GM12878 (cell line): ENCODE measurements around the gene PDIA4. TPM values are rescaled to one million over a fixed set of nuclear protein-coding genes. Genes with fewer than 3 reads are reported as not detected.
"Not testable (repeated sequence)": the region's sequence is repeated elsewhere in the genome, so short reads cannot be mapped to it uniquely, and the experiment has no call there.

ENCODE experiments used
- ATAC-seq: fragments of 200-7000 bp; cut with Tn5 transposase; 3 replicates; pipeline ENCODE4 v1.9.1; 2020; ENCODE audit warnings: mild to moderate bottlenecking, moderate library complexity
- BruUV-seq: library from RNA; stranded (reverse); fragments of 400-500 nt; replicated peaks from 2 replicates; lab custom pipeline; 2021; lab: Mats Ljungman, UMichigan
- CTCF ChIA-PET: fragments of 300-600 bp; sonication (Branson Sonifier 250); formaldehyde crosslinking; extraction: SDS; loops from one replicate; lab custom pipeline; 2021; ENCODE audit warnings: inconsistent platforms; lab: Yijun Ruan, JAX
- POLR2A ChIA-PET: fragments of 350-600 bp; formaldehyde crosslinking; extraction: SDS; loops from one replicate; lab custom pipeline; 2021; ENCODE audit warnings: inconsistent platforms; lab: Charles Lee
- RAD21 ChIA-PET: fragments of 300-600 bp; sonication (Branson Sonifier 250); formaldehyde crosslinking; loops from one replicate; lab custom pipeline; 2023; ENCODE audit warnings: antibody characterized with exemption; ENCODE audit not compliant: unreplicated experiment; lab: Charles Lee
- SMC1A ChIA-PET: fragments of 300-600 bp; sonication (Branson Sonifier 250); formaldehyde crosslinking; loops from one replicate; lab custom pipeline; 2023; ENCODE audit not compliant: unreplicated experiment, uncharacterized antibody; lab: Charles Lee
- DNase-seq: peaks from one replicate; pipeline ENCODE4 v3.0.0-alpha.2; 2011; ENCODE audit warnings: low read depth, low spot score
- FAIRE-seq: peaks from 3 replicates; lab custom pipeline; 2011; peaks lifted over from hg19 to GRCh38; lab: Jason Lieb, UNC
- H2AFZ ChIP-seq: 2 replicates; pipeline ENCODE4 v1.6.0; 2011; ENCODE audit warnings: low read depth, low read length, control low read depth; ENCODE audit not compliant: control insufficient read depth
- H3K27ac ChIP-seq: 2 replicates; pipeline ENCODE4 v1.5.1; 2011; ENCODE audit warnings: control low read depth; ENCODE audit not compliant: control insufficient read depth, insufficient read depth
- H3K27me3 ChIP-seq, 2 experiments: replicated peaks in 1 of 2; 2 replicates each; pipeline versions ENCODE4 v1.6.0 to v1.6.1; 2011; ENCODE audit warnings: low read length in 1 of 2; ENCODE audit not compliant: control insufficient read depth in 2 of 2, insufficient read depth in 2 of 2
- H3K36me3 ChIP-seq, 2 experiments: 2 replicates each; pipeline ENCODE4 v1.5.1; 2011; ENCODE audit warnings: low read length in 1 of 2; ENCODE audit not compliant: control insufficient read depth in 2 of 2, insufficient read depth in 2 of 2
- H3K4me1 ChIP-seq: 2 replicates; pipeline ENCODE4 v1.6.1; 2011; ENCODE audit warnings: mild to moderate bottlenecking, low read length, moderate library complexity, mixed read lengths; ENCODE audit not compliant: control insufficient read depth, insufficient read depth
- H3K4me2 ChIP-seq: 2 replicates; pipeline ENCODE4 v1.6.0; 2011; ENCODE audit warnings: control low read depth; ENCODE audit not compliant: control insufficient read depth, insufficient read depth
- H3K4me3 ChIP-seq: fragments of 200-600 bp; sonication (generic); 2 replicates; pipeline ENCODE4 v1.5.1; 2016
- H3K79me2 ChIP-seq: 2 replicates; pipeline ENCODE4 v1.6.0; 2011; ENCODE audit warnings: low read length; ENCODE audit not compliant: control insufficient read depth, insufficient read depth
- H3K9ac ChIP-seq: 2 replicates; pipeline ENCODE4 v1.8.0; 2011; ENCODE audit warnings: low read length, control low read depth, mixed read lengths; ENCODE audit not compliant: control insufficient read depth, insufficient read depth
- H3K9me3 ChIP-seq: replicated peaks from 3 replicates; pipeline ENCODE4 v1.5.1; 2011; ENCODE audit warnings: mild to moderate bottlenecking, low read length; ENCODE audit not compliant: control insufficient read depth, insufficient read depth
- H4K20me1 ChIP-seq: 2 replicates; pipeline ENCODE4 v1.6.0; 2011; ENCODE audit not compliant: control insufficient read depth, insufficient read depth
- BMI1 ChIP-seq: fragments of 450-650 bp; IDR thresholded peaks from 2 replicates; pipeline ENCODE4 v1.6.1; 2016; ENCODE audit warnings: mild to moderate bottlenecking, moderate library complexity, borderline replicate concordance
- E2F4 ChIP-seq: IDR thresholded peaks from 2 replicates; pipeline ENCODE4 v1.6.1; 2012; ENCODE audit warnings: low read depth, low read length, improper control_type of control experiment
- JUNB ChIP-seq: IDR thresholded peaks from 2 replicates; pipeline ENCODE4 v1.6.1; 2016; ENCODE audit warnings: antibody characterized with exemption, mild to moderate bottlenecking
- KAT2A ChIP-seq: conservative IDR thresholded peaks from 2 replicates; pipeline ENCODE4 v1.6.1; 2011; ENCODE audit warnings: low read depth, low read length; ENCODE audit not compliant: control insufficient read depth
- LARP7 ChIP-seq: fragments of 450-650 bp; IDR thresholded peaks from 2 replicates; pipeline ENCODE4 v1.6.1; 2017; ENCODE audit warnings: mild to moderate bottlenecking
- MEF2B ChIP-seq: fragments of 450-650 bp; IDR thresholded peaks from 2 replicates; pipeline ENCODE4 v1.6.1; 2018; ENCODE audit warnings: mild to moderate bottlenecking, moderate library complexity; ENCODE audit not compliant: partially characterized antibody, poor library complexity, severe bottlenecking
- MYB ChIP-seq: fragments of 150-350 bp; IDR thresholded peaks from 2 replicates; pipeline ENCODE4 v1.6.1; 2014; ENCODE audit warnings: mild to moderate bottlenecking, low read depth, low read length, borderline replicate concordance
- PML ChIP-seq: IDR thresholded peaks from 2 replicates; pipeline ENCODE4 v1.6.1; 2012; ENCODE audit warnings: low read length, inconsistent platforms
- TAF1 ChIP-seq: IDR thresholded peaks from 2 replicates; pipeline ENCODE4 v1.6.1; 2011; ENCODE audit warnings: mild to moderate bottlenecking, low read depth, low read length, borderline replicate concordance
- TBL1XR1 ChIP-seq: IDR thresholded peaks from 2 replicates; pipeline ENCODE4 v1.6.1; 2012; ENCODE audit warnings: low read depth, low read length, improper control_type of control experiment
- ZBTB4 ChIP-seq: fragments of 450-650 bp; formaldehyde crosslinking; IDR thresholded peaks from 2 replicates; pipeline ENCODE4 v1.4.0; 2022; ENCODE audit warnings: mild to moderate bottlenecking, moderate library complexity
- WGBS: methylation state at CpG from one replicate; pipeline ENCODE4 v1.1.6; 2016; ENCODE audit warnings: low lambda C conversion rate; ENCODE audit not compliant: insufficient replicate concordance, insufficient coverage; ENCODE audit errors: missing lambda C conversion rate; 5-methylcytosine and 5-hydroxymethylcytosine counted together
- in situ Hi-C: fragments of 300-500 bp; cut with MboI; formaldehyde crosslinking; loops from 9 replicates; pipeline ENCODE4 v1.14.3; 2018; ENCODE audit warnings: mixed read lengths
- intact Hi-C: fragments of 100-400 bp; cut with micrococcal nuclease; formaldehyde crosslinking; loops from one replicate; pipeline ENCODE4 v1.14.2; 2022; ENCODE audit not compliant: unreplicated experiment
- polyA plus RNA-seq, 11 experiments: library from polyadenylated mRNA; depleted of rRNA in 4 of 11; unstranded in 6 of 11; stranded (reverse) in 5 of 11; fragments of >200 nt; fragmentation: Nextera tagmentation in 4 of 11; fragmentation: Illumina TruSeq in 1 of 11; extraction: Ambion mirVana in 4 of 11; extraction: Trizol in 1 of 11; gene quantifications; 1 replicate in 1 of 11; 2 replicates in 10 of 11; pipeline versions ENCODE4 v1.2.1 to v1.2.3, GENCODE V29; 2011 to 2016; ENCODE audit warnings: inconsistent platforms in 2 of 11, missing spikeins in 2 of 11, low read depth in 1 of 11
- total RNA-seq, 4 experiments: library from RNA; depleted of rRNA in 3 of 4; stranded (reverse); fragments of >200 nt in 3 of 4; fragmentation: Illumina TruSeq in 1 of 4; extraction: Trizol in 1 of 4; gene quantifications; 2 replicates each; pipeline versions ENCODE4 v1.2.1 to v1.2.3, GENCODE V29; 2013 to 2021
- TF ChIP-seq, protein P1 (sequence below): IDR thresholded peaks from 2 replicates; pipeline ENCODE4 v1.6.1; 2012; ENCODE audit warnings: low read length, inconsistent platforms

PDIA4 gene
- total and polyA plus RNA-seq, 10 of the 15 experiments (the other 5 are each of a cell fraction or from before 2014, with no cell fraction given) = 7.1 to 306 (median 106) TPM

DNA sequence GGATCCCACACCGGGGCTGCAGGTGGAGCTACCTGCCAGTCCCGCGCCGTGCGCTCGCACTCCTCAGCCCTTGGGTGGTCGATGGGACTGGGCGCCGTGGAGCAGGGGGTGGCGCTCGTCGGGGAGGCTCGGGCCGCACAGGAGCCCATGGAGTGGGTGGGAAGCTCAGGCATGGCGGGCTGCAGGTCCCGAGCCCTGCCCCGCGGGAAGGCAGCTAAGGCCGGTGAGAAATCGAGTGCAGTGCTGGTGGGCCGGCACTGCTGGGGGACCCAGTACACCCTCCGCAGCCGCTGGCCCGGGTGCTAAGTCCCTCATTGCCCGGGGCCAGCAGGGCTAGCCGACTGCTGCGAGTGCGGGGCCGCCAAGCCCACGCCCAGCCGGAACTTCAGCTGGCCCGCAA lies 10.3 kb upstream of the PDIA4 start:
- 82% methylated on average over 30 of the region's 32 CpGs for WGBS
- H4K20me1 ChIP-seq, intact Hi-C loops, H3K27me3 ChIP-seq, ATAC-seq, H2AFZ ChIP-seq, SMC1A ChIA-PET, H3K4me3 ChIP-seq, DNase-seq, H3K9me3 ChIP-seq, in situ Hi-C loops, CTCF ChIA-PET, BruUV-seq, H3K79me2 ChIP-seq, H3K27ac ChIP-seq, H3K4me2 ChIP-seq, POLR2A ChIA-PET, H3K36me3 ChIP-seq, H3K9ac ChIP-seq, FAIRE-seq, RAD21 ChIA-PET, H3K4me1 ChIP-seq: not testable (repeated sequence)

GRCh38 chr7:149036676-149037075 lies 8.4 kb upstream of the PDIA4 start:
- BruUV-seq = no TSS peak
- CTCF ChIA-PET = interaction anchor here (1.2 kb wide), 1 partner anchor 31 kb away, joined by 4 read pairs; no protein-coding TSS in a partner anchor
- FAIRE-seq = no peak
- no peak for TF ChIP-seq KAT2A
- no peak for TF ChIP-seq MYB
- TF ChIP-seq MEF2B = no peak
- TF ChIP-seq JUNB = no peak
- TF ChIP-seq, protein P1, sequence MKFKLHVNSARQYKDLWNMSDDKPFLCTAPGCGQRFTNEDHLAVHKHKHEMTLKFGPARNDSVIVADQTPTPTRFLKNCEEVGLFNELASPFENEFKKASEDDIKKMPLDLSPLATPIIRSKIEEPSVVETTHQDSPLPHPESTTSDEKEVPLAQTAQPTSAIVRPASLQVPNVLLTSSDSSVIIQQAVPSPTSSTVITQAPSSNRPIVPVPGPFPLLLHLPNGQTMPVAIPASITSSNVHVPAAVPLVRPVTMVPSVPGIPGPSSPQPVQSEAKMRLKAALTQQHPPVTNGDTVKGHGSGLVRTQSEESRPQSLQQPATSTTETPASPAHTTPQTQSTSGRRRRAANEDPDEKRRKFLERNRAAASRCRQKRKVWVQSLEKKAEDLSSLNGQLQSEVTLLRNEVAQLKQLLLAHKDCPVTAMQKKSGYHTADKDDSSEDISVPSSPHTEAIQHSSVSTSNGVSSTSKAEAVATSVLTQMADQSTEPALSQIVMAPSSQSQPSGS = no peak
- TF ChIP-seq PML = no peak
- TF ChIP-seq E2F4 = no peak
- TF ChIP-seq LARP7 = no peak
- no peak for TF ChIP-seq ZBTB4
- TF ChIP-seq BMI1 = no peak
- no peak for TF ChIP-seq TAF1
- TF ChIP-seq TBL1XR1 = no peak

More at GRCh38 chr7:149036676-149037075, 8.4 kb upstream of the PDIA4 start:
- Histone ChIP-seq H3K4me1 (no peaks in the 10 kb centered on the region), H3K27me3 (no peaks in the 10 kb centered on the region; a peak in 1 of 4 replicates), H3K9ac (no peak overlapping the region), H3K9me3 (peaks cover 2% of the 10 kb centered on the region; the same call in 2 of the 3 replicates), H2AFZ (no peak overlapping the region), H3K27ac (no peak overlapping the region), H3K79me2 (no peaks in the 10 kb centered on the region), H4K20me1 (no peaks in the 10 kb centered on the region), H3K4me3 (no peak overlapping the region), H3K4me2 (no peak overlapping the region), H3K36me3 (no peaks in the 10 kb centered on the region)
- in situ Hi-C loops (no loop called here), intact Hi-C loops (no loop called here)
- WGBS = 100% methylated on average over 1 of the region's 1 CpG
- DNase-seq (no peak), ATAC-seq (no peak)
- ChIA-PET POLR2A (no interaction called here), SMC1A (no interaction called here), RAD21 (no interaction called here)
